GM15510 (cell line): ENCODE measurements around the gene ARHGEF4.

ENCODE experiments used
- POLR2A ChIP-seq: IDR thresholded peaks from 3 replicates; pipeline ENCODE4 v1.6.1; 2011; ENCODE audit warnings: borderline replicate concordance; ENCODE audit not compliant: insufficient read length; ENCODE audit errors: extremely low read depth

Gene ARHGEF4

GRCh38 chr2:130896813-130897212 lies 60.1 kb downstream of the ARHGEF4 start:
- TF ChIP-seq POLR2A: no peak

DNA sequence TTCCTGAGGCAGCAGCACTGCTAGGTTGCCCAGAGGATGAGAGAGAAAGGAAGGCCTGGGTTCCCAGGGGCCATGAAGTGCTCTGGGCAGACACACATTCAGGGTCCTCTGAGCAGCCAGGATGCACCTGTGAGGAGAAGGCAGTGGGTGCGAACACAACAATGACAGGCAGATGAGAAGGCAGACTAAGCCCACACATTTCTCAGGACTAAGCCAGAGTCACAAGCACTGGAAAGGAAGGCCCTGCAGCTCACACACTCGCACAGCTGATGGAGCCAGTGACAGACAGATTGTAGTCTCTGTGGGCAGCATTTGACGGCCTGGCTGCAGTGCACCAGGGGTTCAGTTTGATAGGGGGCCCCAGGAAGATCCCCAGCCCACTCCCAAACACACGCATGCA lies 61.8 kb downstream of the ARHGEF4 start:
- TF ChIP-seq POLR2A: no peak

DNA sequence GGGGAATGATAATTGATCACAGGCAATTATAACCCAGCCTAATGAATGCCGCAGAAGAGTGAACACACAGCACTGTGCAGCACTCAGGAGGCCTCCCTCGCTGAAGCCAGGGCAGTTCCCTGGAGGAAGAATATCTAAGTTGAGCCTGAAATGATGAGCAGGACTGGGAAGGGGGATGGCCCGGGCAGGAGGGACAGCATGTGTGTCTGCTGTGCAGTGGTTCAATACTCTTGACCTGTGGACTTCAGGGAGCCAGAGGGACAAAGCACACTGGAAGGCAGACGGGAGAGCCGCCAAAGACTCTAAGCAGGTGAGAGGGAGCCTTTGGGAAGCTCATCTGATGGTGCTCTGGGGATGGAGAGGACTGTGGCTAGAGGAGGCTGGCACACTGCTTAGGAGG lies 62.6 kb downstream of the ARHGEF4 start:
- TF ChIP-seq POLR2A: no peak

DNA sequence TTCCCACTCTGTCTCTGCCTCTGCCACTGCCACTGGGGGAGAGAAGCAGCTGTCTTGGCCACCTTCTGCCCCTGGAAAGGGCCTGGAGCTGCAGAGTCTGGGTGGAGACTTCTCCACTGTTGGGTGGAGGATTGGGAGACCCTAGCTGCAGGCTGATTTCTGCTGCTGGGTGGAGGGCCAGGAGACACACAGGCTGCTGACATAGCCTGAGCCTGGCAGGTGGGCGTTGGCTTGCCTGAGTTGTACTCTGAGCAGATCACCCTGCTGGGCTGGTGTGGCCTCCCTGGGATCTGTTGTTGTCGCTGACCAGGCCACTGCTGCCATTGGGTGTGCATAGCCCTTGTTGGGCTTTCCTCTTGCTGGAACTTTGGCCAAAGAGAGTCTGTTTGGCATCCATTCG lies 64.3 kb downstream of the ARHGEF4 start:
- TF ChIP-seq POLR2A: no peak

GRCh38 chr2:130908832-130909231 lies 72.1 kb downstream of the ARHGEF4 start:
- TF ChIP-seq POLR2A: no peak

DNA sequence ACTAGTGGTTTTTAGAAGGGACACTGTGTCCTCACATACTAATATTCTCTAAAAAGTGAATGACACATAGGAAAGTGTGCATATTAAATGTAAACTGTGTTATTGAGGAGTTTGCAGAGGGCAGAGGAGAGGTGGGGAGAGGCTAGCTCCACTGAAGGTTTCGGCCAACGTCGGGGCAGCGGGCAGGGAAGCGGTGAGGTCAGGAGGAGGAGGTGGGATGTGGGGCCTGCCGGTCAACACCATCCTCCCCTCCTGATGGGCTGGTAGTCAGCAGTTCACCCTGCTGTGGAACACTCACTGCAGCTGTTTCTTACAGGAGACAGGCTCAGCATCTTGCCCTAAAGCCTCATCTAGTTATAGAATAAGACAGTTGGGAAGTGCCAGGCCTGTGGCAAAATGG lies 74.2 kb downstream of the ARHGEF4 start:
- TF ChIP-seq POLR2A: no peak

GRCh38 chr2:130911482-130911881 lies 74.8 kb downstream of the ARHGEF4 start:
- no peak for TF ChIP-seq POLR2A

- no peak for TF ChIP-seq POLR2A
Measured at GRCh38 chr2:130911996-130912395, 75.3 kb downstream of the ARHGEF4 start.

DNA sequence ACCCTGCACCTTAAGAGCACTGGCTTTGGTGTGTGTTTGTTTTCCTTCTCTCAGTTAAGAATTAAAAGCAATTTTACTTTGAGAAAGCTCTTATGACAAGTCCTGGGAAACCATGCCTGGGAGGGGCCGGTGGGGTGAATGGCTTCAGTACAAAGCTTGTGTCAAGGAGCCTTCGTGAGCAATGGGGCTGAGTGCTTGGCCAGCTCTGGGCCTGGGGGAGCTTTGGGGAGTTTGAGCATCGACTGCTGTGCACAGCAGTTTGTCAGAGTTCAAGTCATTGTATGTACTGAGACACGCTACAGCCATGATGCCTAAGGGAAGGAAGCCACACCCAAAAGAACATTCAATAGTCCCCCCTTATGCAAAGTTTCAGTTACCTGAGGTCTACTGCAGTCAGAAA lies 75.8 kb downstream of the ARHGEF4 start:
- no peak for TF ChIP-seq POLR2A

GRCh38 chr2:130913891-130914290 lies 77.2 kb downstream of the ARHGEF4 start:
- no peak for TF ChIP-seq POLR2A

DNA sequence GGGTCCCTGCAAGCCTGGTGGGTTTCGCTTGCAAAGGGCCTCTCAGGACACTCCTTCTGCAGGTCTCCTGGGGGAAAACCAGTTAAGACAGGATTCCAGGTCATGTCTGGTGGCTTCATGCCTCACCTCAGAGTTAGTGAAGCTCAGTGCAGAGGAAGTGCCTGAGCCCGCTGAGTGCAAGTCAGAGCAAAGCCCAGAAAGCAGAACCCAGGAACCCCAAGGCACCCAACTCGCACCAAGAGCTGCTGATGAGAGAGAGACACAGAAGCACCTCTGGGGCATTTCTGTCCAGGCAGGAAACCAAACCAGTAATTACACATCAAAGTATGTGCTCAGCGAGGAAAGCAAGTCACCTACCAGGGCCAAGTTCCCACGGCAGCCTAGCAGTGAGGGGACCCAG lies 78.4 kb downstream of the ARHGEF4 start:
- no peak for TF ChIP-seq POLR2A

DNA sequence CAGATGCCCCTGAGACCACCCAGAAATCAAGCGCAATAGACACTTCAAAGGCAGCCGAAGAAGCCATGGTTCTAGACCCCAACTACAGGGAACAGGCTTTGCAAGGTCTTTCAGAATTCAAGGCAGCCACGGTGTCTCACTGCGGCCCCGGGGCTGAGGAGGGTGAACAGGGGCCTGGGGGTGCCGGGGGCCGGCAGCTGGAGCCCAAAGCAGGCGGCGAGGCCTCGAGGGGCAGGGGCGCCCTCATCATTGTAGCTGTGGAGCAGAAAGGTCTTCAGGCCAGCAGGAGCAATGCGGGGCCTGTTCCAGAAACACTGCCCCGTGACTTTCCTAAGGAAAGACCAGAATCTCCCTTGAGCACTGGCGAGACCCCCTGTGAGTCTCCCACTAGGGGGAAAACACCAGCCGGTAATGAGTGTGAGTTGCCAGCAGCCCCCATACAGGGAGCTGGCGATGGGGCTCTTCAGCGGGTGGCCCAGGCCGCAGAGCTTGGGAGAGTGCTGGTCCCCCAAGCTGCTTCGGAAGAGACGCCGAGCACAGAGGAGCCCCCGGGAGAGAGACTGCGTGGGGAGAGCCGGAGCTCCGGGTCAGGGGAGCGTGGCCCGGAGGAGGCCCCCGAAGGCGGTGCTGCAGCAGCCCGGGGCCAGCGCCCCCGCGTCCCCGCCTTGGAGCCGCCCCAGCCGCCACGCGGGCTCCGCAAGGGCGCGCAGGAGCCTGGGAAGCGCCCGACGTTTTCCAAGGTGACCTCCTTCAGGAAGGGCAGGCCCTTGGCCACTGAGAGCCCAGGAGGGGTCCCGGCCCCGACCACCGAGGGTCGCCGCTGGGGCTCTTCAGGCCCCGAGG lies 79.1 kb downstream of the ARHGEF4 start:
- no peak for TF ChIP-seq POLR2A

DNA sequence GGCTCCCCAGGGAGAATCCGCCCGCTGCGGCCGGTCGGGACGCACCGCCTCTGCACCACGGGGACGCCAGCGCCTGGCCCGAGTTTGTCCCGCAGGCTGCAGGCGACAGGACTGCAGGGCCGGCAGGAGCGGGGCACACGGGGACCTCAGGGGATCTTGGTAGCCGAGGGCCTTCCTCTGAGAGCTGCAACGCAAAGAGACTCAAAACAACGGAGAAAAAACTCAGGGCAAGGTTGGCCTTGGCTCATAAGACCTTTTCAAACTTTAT lies 79.7 kb downstream of the ARHGEF4 start:
- no peak for TF ChIP-seq POLR2A

DNA sequence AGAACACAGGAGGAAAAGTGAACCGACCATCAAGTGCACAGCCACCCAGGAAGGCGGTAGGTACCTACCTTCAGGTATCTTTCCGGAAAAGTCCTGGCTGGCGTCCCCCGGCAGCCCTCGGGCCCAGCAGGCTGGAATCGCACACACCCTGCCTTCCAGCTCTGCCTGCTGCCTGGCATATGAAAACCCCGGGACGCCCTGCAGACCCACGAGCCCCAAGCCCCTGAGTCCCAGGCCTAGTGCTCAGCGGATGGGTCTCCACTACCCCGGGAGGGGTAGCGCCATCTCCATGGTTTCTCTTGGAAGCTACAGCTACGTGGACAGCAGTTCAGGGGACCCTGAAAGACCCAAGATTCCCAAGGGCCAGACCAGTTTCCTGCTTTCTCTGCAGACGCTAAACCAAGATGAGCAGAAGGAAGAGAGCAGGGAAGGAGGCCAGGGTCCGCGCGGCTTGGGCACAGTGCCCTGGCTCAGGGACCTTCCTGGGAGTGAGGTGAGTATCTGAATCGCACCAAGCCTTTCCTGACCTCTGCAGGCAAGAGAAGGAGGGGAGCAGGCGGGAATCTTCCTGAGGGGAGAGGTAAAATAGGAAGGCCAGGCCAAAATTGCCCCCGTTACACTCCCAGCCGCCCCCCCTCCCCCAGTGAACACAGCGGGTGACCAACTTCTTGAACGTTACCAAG lies 80.4 kb downstream of the ARHGEF4 start:
- no peak for TF ChIP-seq POLR2A

- TF ChIP-seq POLR2A: no peak
Measured at GRCh38 chr2:130918393-130918792, 81.7 kb downstream of the ARHGEF4 start.

GRCh38 chr2:130920415-130921163 lies 83.9 kb downstream of the ARHGEF4 start:
- no peak for TF ChIP-seq POLR2A

- TF ChIP-seq POLR2A: no peak
Measured at GRCh38 chr2:130921164-130921476, 84.4 kb downstream of the ARHGEF4 start.

DNA sequence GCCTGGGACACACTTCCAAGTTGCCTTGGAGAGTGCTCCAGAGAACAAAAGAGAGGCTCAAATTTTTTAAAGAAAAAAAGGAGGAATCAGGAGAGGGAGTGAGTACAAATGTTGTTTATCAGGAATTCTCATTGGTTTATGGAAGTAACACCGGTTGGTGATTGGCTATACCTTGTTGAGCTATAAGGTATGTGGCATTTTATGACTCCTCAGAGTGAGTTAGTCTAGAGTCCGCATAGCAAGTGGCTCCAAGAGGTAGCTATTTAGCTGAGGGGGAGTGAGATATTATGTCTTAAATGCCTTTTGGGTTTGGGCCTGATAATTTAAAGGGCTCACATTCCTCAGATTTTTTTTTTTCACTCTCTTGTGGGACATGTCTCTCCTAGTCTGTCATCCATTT lies 85.7 kb downstream of the ARHGEF4 start:
- TF ChIP-seq POLR2A: no peak
